Measurements from ENCODE around the gene LENG9. TPM values are rescaled to one million over a fixed set of nuclear protein-coding genes. Genes with fewer than 3 reads are reported as not detected.
"Not testable (repeated sequence)": the region's sequence is repeated elsewhere in the genome, so short reads cannot be mapped to it uniquely, and the experiment has no call there.

LENG9 gene
- 3.4 TPM for polyA plus RNA-seq (2013, experiment 1 of 2; ENCODE audit: insufficient read length)
- polyA plus RNA-seq (2013, experiment 2 of 2; ENCODE audit: insufficient read length), result 3.9 TPM

GRCh38 chr19:54463531-54464043 is at the start of gene LENG9:
TSS of gene LENG9 (minus strand) at chr19:54463778. CDS start at chr19:54463526, 252 bp downstream.
- peak; percentile 99 for DNase-seq

DNA sequence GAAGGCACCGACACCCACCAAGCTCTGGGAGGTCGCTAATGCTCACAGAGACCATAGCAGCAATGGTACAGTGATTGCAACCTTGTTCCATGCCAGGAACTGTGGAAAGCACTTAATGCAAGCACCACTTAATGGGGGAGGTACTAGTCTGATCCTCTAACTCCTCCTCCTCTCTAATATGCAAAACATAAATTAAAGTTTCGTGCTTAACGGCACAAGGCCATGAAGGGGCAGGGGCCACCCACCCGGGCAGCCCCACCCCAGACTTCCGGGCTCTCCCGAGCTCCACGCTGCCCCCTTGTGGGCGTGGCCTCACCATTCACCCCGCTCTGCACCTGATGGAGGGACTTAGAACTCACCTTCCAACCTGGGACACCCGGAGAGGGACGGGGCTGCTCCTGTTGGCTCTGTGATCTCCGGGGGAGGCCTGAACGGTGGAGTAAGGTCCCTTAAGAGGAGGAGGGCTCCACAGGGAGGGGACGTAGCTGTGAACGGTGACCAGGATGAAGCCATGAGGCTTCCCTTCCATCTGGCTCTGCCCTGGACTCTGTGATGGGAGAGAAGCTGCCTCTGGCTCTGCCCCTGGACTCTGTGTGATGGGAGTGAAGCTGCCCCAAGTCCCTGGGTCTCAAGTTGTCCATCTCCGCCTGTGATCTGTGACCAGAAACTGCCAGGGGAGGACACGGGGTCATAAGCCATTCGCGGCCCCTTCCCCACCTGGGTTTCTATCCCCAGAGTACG is 45.8 kb upstream of the LENG9 start:
- not testable (repeated sequence) for DNase-seq

- not testable (repeated sequence) for DNase-seq
These were observed 44.9 kb upstream of the LENG9 start for GRCh38 chr19:54508487-54508886.

GRCh38 chr19:54507824-54508223 is 44.2 kb upstream of the LENG9 start:
- no peak for DNase-seq

GRCh38 chr19:54507038-54507717 is 43.6 kb upstream of the LENG9 start:
- not testable (repeated sequence) for DNase-seq

DNA sequence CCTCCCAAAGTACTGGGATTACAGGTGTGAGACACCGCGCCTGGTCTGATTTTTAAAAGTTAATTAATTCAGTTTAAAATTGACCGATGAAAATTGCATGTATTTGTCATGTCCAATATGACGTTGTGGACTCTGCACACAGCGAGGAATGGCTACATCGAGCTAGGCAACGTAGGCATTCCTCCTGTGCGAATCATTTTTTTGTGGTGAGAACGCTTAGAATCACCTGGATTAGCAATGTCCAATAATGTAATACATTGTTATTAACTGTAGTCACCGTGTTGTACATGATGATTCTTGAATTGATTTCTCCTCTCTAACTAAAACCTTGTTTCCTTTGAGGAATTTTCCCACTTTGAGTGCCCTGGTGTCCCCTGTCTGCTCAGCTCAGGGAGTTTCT is 42.5 kb upstream of the LENG9 start:
- no peak for DNase-seq

- not testable (repeated sequence) for DNase-seq
These were observed 42.0 kb upstream of the LENG9 start for GRCh38 chr19:54505542-54505941.

DNA sequence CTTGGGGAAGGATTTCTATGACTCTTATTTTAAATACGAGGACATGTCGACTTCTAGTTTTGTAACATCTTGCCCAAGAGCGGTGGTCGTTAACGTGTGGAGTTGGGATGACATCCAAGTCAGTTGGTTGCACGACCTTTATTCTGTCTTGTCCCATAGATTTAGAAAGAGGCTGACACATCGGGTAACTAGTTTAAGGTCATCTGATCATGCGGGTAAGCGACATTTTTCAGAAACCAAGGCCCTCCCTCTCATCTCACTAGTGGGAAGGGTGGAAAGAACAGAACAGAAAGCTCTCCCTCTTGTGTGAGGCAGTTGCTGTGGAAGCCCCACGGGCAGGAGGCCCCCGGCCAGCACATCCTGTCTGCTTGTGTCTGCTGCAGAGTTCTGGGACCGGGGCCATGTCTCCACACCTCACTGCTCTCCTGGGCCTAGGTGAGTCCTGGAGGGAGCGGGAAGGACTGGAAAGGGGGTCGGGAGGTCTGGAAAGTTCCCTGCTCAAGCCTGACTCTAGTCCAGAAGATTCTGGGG is 39.0 kb upstream of the LENG9 start, which contains the start of gene LAIR2:
LAIR2 (plus strand) TSS at position 314 of the 531 bp plus-strand sequence; CDS start at position 402, 88 bp downstream.
- DNase-seq, result no peak

GRCh38 chr19:54498451-54498772 is 34.8 kb upstream of the LENG9 start:
- not testable (repeated sequence) for DNase-seq

- DNase-seq, result not testable (repeated sequence)
These were observed 34.3 kb upstream of the LENG9 start for GRCh38 chr19:54497747-54498450.

- not testable (repeated sequence) for DNase-seq
These were observed 31.7 kb upstream of the LENG9 start for GRCh38 chr19:54495284-54495683.

DNA sequence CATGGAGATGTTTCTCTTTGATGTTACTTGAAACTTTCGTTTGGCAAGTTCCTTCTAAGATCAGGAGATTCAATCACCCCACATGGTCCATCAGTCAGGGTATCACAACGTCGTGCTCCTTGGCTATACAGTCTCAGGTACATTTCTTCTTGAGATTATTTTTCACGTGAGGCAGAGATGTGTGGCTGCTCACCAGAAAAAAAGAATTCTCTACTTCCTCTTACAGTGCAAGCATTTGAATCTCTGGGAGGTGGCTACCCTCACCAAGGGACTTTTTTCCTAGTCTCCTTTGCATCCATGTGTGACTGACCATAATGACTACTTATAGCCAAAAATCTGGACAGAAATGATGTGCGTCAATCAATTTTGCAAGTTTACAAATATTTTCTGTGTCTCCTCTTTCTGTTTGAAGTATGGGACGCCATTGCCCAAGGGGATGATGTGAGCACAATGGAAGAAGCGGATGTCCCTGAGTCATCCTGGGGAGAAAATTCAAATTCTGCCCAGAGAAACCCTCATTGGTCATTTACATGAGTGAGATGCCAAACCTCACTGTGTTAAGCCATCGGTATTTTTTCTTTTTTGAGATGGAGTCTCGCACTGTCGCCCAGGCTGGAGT is 30.5 kb upstream of the LENG9 start:
- no peak for DNase-seq

GRCh38 chr19:54493056-54493455 is 29.5 kb upstream of the LENG9 start:
- DNase-seq, result not testable (repeated sequence)

DNA sequence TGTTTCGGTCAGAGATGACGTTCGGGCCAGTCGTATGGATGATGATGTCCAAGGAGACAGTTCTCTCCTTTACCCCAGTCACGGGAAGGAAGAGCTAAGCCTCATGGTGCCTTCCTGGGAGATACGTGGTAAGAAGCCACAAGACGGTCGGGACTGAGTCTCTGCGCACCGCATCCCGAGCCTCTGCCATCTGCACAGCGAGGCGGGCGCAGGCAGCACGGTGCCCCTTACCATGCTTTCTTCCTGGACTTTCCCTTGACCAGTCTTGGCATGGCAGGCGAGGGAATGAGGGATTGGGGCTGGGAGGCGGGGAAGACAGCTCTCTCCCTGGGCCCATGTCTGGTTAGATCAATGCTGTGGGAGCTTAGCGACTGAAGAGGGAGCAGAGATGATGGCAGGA is 29.0 kb upstream of the LENG9 start:
- DNase-seq, result no peak

DNA sequence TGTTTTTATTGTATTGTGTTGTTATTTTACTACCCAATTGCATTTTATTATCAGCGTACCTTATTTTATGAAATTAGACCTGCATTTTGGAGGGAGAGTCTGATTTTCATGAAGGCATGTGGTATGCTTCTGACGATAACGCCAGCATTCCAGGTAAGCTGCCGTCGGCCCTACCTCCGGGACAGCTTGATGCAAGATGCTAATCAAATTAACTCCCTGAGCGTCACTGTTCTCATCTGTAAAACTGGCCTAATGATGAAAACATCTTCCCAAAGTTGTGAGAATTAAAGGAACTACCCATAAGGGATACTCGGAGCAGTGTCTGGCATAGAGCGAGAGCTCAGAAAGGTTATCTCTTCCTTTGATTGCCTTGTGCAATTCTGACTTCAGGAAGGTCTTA is 26.2 kb upstream of the LENG9 start:
- no peak for DNase-seq

GRCh38 chr19:54489341-54489740 is 25.8 kb upstream of the LENG9 start:
- no peak for DNase-seq

- DNase-seq, result no peak
These were observed 22.3 kb upstream of the LENG9 start for GRCh38 chr19:54485851-54486250.

DNA sequence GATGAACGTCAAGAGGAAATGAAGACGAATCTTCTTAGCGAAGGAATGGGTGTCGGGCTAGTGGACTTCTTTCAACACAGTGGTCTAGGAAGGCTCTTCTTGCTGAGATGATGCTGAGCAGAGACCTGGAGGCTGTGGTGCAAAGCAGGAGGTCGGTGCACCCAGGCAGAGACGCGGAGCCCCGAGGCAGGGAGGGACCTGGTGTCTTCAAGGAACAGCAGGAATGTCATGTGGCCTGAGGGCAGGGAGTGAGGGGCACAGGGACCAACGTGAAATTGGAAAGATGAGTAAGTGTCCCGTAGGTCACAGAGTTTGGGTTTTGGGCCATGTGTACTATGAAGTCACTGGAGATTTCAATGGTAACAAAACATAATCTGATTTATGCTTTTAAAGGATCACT is 20.9 kb upstream of the LENG9 start:
- no peak for DNase-seq

DNA sequence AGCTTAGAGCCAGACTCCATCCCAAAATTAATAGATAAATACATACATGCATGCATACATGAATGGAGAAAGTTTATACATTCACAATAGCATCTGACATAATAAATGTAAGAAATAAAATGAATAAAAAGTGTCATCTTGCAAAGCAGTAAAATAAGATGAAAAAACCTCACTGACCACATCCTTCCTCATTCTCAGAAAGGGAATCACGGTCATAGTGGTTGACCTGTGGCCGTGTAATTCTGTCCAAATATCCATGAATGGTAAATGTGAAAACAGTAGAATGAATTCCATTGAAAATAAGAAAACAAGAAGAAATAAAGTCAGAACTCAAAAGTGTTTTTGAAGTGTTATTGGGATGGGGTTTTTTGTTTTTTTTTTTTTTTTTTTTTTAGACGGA is 19.3 kb upstream of the LENG9 start:
- DNase-seq, result no peak

DNA sequence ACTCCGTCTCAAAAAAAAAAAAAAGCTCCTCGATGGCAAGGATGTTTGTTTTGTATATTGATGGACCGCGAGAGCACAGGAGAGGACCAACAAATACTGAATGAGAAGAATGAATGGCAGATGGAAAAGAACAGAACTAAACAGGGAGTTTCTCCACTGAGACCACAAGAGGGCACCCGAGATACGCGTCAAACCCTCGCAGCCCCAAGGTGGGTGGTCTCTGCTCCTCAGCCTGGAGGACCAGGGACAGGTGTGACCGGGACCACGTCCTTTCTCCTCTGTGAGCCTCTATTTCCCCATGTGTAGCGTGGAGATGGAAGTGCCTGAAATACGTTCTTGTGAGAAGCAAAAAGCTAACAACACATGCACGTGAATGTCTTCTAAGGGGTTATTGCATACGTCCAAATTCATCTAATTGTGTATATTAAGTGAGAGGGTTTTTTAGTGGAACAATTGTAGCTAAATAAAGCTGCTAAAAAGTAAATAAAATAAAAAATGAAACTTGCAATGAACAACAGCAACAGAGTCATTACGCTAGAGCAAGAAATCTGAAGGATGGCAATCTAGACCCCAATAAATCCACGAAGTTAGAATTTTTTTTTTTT is 17.9 kb upstream of the LENG9 start:
- DNase-seq, result peak; percentile 47

- no peak for DNase-seq
These were observed 16.5 kb upstream of the LENG9 start for GRCh38 chr19:54480051-54480450.

Measured in fibroblast of skin of abdomen (primary cell).